ENCODE measurements around the gene TBC1D22A. TPM values are rescaled to one million over a fixed set of nuclear protein-coding genes. Genes with fewer than 3 reads are reported as not detected.

The TBC1D22A gene
- total RNA-seq, 2 experiments from 2014 or later, result 47.2 to 49.1 TPM

DNA sequence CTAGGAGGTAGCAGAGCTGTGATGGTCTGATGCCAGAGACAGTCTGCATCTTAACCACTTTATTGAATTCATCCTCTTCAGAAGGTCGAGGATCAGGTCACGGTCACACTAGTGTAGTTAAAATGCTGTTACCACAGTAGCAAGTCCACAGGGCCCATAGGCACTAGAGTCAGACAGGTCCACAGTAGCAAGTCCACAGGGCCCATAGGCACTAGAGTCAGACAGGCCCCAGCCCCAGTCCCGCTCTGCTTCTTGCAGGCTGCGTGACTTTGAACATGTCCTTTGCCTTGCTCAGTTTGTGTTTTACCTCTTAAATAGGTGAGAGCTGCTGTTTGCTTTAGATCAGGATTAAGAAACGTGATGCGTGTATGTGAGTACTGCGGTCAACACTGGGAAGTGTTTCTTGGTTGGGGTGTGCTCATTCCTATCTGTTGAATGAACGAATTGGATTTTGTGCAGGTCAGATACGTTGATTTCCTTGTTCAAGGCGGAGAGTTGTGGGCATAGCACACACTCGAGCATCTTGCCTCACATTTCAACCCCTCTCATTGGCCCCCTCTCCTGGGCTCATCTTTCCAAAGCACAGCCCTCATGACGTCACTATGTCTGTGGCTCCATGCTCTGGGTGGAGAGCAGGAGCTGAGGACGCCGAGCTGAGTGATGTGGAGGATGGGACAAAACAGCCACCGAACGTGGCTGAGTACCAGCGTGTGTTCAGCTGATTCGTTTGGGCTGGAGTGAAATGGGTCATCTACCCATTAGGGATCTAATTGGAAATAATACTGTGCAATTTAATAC lies 191.7 kb downstream of the TBC1D22A start:
- POLR2A ChIA-PET, result no interaction called here
- no peak for DNase-seq
- H3K27me3 Mint-ChIP-seq, result no peaks in the 10 kb centered on the region
- no peak for ATAC-seq (ENCODE audit: low read depth)
- H3K27ac Mint-ChIP-seq, result no peak overlapping the region
- H3K4me3 Mint-ChIP-seq, result no peak overlapping the region
- H3K4me1 Mint-ChIP-seq, result peaks cover 2% of the 10 kb centered on the region
- peaks cover 7% of the 10 kb centered on the region for H3K36me3 Mint-ChIP-seq
- no peaks in the 10 kb centered on the region for H3K9me3 Mint-ChIP-seq

DNA sequence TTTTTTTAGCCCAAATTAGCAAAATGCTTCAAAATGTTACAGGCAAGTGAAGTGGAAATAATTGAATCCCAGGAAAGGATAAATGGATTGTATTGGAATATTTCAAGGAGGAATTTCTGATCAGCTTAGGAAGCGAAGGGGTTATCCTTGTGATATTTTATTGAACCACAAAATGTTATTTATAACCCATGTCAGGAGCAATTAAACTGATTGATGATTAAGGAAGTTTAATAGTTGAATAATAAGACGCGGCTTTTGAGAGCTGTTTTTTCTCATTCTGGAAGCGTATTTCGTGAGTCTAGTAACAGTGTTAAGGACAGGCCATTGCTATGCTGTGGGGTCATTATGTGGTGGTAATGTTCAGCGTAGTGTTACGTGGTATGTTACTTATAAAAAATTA lies 192.3 kb downstream of the TBC1D22A start:
- POLR2A ChIA-PET, result no interaction called here
- H3K27me3 Mint-ChIP-seq, result no peaks in the 10 kb centered on the region
- DNase-seq (no peak), ATAC-seq (ENCODE audit: low read depth) (no peak)
- H3K4me1 Mint-ChIP-seq, result peaks cover 2% of the 10 kb centered on the region
- H3K4me3 Mint-ChIP-seq, result no peak overlapping the region
- no peaks in the 10 kb centered on the region for H3K9me3 Mint-ChIP-seq
- H3K36me3 Mint-ChIP-seq, result peaks cover 4% of the 10 kb centered on the region
- no peak overlapping the region for H3K27ac Mint-ChIP-seq

DNA sequence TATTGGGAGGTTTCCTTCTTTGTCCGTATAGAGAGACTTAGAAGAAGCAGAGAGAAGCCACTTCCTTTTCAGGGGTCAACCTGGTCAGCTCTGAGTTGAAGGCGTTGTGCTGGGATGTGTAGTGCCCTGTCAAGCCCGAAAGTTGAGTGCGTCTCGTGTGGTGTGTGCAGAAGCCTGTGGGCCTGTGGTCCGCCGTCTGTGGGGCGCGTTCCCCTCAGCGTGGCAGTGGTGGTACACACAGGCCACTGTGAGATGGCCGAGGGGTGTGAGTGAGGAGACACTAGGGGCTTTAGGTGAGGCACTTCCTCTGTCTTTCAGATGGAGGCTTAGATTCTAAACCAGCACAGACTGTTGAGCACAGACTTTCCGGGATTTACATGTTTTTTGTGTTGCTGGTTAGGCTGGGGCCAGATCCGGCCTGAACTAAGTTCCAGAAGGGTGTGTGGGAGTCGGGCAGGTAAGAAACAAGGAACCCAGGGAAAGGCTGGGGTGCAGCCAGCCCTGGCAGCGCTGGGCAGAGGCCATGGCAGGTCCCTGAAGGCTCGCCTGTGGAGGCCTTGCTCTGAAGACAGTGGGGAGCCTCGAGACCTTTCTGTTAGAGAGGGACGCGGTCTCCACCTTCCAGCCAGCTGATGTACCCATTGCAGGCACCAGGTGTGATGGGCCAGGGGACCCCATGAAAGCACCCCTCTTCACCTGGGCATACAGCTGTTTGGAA lies 194.2 kb downstream of the TBC1D22A start:
- H3K27ac Mint-ChIP-seq, result peak overlapping the region; percentile 2
- H3K36me3 Mint-ChIP-seq, result peaks cover 4% of the 10 kb centered on the region
- DNase-seq, result no peak

DNA sequence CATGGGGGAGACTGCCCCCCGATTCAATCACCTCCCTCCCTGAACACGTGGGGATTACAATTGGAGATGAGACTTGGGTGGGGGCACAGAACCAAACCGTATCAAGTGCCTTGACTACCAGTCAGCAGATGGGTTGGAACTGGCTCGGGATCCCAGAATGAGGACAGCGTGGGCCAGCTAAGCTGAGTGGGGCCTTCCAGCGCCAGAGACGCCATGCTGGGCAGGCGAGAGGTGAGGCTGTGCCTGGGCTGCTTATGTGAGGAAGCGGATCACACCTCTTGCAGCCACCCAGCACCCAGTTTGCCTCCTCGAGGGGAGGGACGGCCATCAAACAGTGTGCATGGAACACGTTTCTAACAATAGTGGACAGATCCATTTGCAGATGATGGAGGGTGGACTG lies 195.1 kb downstream of the TBC1D22A start:
- POLR2A ChIA-PET, result no interaction called here
- DNase-seq (no peak), ATAC-seq (ENCODE audit: low read depth) (no peak)
- H3K4me1 Mint-ChIP-seq, result peaks cover 7% of the 10 kb centered on the region
- H3K36me3 Mint-ChIP-seq, result peaks cover 2% of the 10 kb centered on the region
- H3K9me3 Mint-ChIP-seq, result no peaks in the 10 kb centered on the region
- no peak overlapping the region for H3K4me3 Mint-ChIP-seq
- H3K27ac Mint-ChIP-seq, result no peak overlapping the region
- H3K27me3 Mint-ChIP-seq, result no peaks in the 10 kb centered on the region

More for the DNA sequence above, 194.2 kb downstream of the TBC1D22A start:
- no peaks in the 10 kb centered on the region for H3K9me3 Mint-ChIP-seq
- H3K4me3 Mint-ChIP-seq, result no peak overlapping the region
- ATAC-seq (ENCODE audit: low read depth), result no peak
- H3K27me3 Mint-ChIP-seq, result no peaks in the 10 kb centered on the region
- POLR2A ChIA-PET, result no interaction called here
- H3K4me1 Mint-ChIP-seq, result peaks cover 5% of the 10 kb centered on the region

DNA sequence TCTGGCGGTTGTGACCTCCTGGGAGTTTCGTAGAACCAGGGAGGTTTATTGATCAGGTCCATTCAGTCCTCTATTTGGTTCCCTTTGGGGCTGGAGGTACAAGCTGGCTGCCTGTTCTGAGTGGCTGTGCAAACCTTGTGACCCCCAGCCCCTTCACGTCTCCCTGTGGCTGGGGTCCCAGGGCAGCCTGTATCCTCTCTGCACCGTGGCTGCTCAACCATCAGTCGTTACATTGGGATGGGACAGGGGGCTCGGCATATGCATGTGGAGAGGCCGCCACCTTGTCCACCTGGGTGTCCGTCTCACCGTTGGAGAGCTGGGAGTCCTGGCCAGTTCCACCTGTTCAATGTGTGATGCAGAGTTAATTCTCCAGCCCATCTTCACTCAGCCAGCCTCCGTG lies 195.7 kb downstream of the TBC1D22A start:
- H3K27me3 Mint-ChIP-seq, result no peaks in the 10 kb centered on the region
- H3K27ac Mint-ChIP-seq, result no peak overlapping the region
- ATAC-seq (ENCODE audit: low read depth) (no peak), DNase-seq (no peak)
- H3K4me3 Mint-ChIP-seq, result no peak overlapping the region
- no peaks in the 10 kb centered on the region for H3K9me3 Mint-ChIP-seq
- H3K4me1 Mint-ChIP-seq, result peaks cover 7% of the 10 kb centered on the region
- POLR2A ChIA-PET, result no interaction called here
- peaks cover 2% of the 10 kb centered on the region for H3K36me3 Mint-ChIP-seq

DNA sequence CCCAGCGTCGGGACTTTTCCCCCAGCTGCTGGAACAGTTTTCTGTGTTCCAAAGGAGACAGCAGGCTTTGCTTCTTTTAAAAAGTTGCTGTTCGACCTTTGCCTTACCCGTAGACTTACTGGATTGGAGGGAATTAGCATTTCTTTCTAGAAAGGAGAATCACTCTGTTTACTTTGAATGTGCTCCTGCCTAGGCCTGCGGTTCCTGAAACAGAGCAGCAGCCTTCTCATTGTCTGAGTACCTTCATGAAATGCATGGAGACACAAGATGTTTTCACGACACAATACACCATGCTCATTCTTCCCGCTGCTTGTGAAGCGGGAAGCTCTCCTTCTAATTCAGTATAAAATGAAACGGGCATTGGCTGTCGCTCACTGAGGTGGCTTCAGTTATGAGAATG lies 196.2 kb downstream of the TBC1D22A start:
- no peaks in the 10 kb centered on the region for H3K9me3 Mint-ChIP-seq
- H3K36me3 Mint-ChIP-seq, result peaks cover 2% of the 10 kb centered on the region
- ATAC-seq (ENCODE audit: low read depth) (no peak), DNase-seq (no peak)
- no peak overlapping the region for H3K27ac Mint-ChIP-seq
- H3K27me3 Mint-ChIP-seq, result no peaks in the 10 kb centered on the region
- H3K4me1 Mint-ChIP-seq, result peaks cover 7% of the 10 kb centered on the region
- POLR2A ChIA-PET, result no interaction called here
- H3K4me3 Mint-ChIP-seq, result no peak overlapping the region

DNA sequence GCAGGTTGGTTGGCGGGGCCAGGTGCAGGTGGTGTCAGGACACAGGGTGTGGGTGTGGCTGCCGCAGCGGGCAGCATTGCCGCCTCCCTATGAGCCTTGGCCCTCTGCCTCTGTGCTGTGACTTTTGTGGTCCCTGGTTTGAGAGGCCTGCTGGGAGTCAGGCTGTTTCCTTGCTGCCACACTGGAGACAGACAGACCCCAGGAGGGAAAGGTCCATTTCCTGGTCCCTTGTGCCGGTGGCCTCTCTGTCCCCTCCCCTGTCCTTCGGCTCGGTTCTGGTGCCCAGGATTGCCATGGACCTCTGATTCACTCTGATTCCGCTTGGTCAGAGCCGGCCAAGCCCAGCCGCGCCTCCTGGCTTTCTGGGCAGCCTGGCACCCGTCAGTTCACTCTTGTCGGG lies 196.9 kb downstream of the TBC1D22A start:
- Mint-ChIP-seq H3K27ac (no peak overlapping the region), H3K9me3 (no peaks in the 10 kb centered on the region), H3K27me3 (no peaks in the 10 kb centered on the region), H3K4me1 (peaks cover 7% of the 10 kb centered on the region), H3K36me3 (peaks cover 2% of the 10 kb centered on the region), H3K4me3 (no peak overlapping the region)
- DNase-seq (no peak), ATAC-seq (ENCODE audit: low read depth) (no peak)
- POLR2A ChIA-PET, result no interaction called here

DNA sequence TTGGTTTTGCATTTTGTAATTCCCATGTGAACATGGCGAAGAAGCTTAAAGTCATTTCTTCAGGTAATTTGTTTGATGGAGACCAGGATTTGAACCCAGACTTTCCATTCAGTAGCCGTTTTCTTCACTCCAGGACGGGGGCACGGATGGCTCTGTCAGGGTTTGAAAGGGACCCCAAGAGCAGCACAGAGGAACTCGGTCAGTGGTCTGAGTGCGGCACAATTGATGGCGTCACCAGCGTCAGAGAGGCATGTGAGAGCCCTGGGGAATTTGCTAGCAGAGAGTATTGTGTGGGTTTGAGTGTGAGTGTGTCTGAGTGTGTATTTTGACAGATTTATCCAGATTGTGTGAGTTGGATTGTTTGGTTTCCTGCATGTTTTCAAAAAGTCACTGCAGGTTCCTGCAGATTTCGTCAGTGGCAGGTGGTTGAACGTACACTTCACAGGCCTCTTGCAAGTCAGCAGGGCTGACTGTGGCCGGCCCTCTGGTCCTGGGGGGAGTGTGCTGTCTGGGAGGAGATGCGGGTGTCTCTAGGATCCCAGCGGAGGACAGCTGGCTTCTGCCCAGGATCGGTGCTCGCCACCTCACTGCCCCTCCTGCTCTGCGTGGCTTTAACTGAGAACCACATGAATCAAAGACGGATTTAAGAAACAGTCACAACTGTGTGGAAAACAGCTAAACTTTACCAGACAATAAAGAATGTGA lies 199.3 kb downstream of the TBC1D22A start:
- no peak for ATAC-seq (ENCODE audit: low read depth)
- Mint-ChIP-seq H3K27ac (no peak overlapping the region), H3K36me3 (no peaks in the 10 kb centered on the region), H3K4me1 (peaks cover 5% of the 10 kb centered on the region), H3K4me3 (no peak overlapping the region), H3K27me3 (no peaks in the 10 kb centered on the region), H3K9me3 (no peaks in the 10 kb centered on the region)
- no peak for DNase-seq
- POLR2A ChIA-PET, result no interaction called here

DNA sequence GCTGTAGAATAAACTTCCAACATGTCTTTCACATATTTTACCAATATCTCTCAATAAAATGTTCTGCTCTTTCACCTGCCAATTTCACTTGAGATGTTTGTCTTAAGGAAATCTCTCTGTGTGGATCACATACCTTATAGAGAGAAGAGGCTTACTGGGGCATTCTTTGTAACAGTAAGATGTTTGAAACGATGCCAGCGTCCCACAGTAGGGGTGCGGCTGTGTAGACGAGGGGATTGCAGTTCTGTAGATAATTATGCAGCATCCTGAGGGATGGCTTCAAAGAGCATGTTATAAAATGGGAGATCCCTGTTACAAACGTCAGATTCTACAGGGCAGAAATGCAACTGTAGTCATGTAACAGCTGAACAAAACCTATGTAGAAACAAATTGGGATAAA lies 200.0 kb downstream of the TBC1D22A start:
- POLR2A ChIA-PET, result no interaction called here
- H3K27me3 Mint-ChIP-seq, result no peaks in the 10 kb centered on the region
- ATAC-seq (ENCODE audit: low read depth), result no peak
- H3K27ac Mint-ChIP-seq, result no peak overlapping the region
- DNase-seq, result no peak
- no peaks in the 10 kb centered on the region for H3K9me3 Mint-ChIP-seq
- no peak overlapping the region for H3K4me3 Mint-ChIP-seq
- H3K36me3 Mint-ChIP-seq, result no peaks in the 10 kb centered on the region
- H3K4me1 Mint-ChIP-seq, result peaks cover 5% of the 10 kb centered on the region

DNA sequence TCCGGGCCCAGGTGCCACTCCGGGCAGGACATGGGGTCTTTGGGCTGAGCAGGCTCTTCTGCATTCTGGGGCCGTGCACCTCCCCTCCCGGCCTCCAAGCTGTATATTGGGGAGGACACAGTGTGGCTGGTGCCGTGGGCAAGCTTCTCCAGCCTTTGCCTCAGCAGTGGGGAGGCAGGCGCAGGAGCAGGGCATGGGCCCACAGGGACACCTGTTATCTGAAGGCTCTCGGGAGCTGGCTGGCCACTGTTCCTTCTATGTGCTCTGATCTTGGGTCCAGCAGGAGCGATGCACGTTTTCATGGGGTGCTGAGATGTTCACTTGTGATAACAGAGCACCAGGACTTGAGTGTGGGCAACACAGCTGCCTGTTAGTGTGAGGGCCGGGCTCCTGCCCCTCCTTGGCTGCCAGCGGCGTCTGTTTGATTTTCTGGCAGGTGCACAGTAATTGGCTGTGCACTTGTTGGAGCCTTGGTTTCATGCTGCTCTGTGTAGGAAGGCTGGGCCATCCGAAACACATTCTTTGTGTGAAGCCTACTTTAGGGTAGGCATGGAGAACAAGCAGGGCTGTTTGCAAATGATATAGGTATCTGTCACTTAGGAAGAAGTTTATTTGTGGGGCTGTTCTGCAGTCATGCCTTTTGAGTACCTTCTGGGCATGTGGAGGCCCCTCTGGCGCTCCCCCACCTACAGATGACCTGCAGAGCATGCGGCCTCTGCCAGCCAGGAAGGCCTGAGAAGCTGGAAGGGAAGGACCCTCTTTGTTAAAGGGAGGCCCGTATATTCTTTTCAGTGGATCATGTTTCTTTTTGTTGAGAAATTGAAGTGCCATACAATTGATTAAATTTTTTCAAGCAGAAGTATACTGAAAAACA lies 201.5 kb downstream of the TBC1D22A start:
- peaks cover 9% of the 10 kb centered on the region for H3K4me1 Mint-ChIP-seq
- ATAC-seq (ENCODE audit: low read depth), result no peak
- no peak overlapping the region for H3K4me3 Mint-ChIP-seq
- H3K9me3 Mint-ChIP-seq, result no peaks in the 10 kb centered on the region
- DNase-seq, result no peak
- no peak overlapping the region for H3K27ac Mint-ChIP-seq
- no peaks in the 10 kb centered on the region for H3K27me3 Mint-ChIP-seq
- no peaks in the 10 kb centered on the region for H3K36me3 Mint-ChIP-seq
- POLR2A ChIA-PET, result no interaction called here

DNA sequence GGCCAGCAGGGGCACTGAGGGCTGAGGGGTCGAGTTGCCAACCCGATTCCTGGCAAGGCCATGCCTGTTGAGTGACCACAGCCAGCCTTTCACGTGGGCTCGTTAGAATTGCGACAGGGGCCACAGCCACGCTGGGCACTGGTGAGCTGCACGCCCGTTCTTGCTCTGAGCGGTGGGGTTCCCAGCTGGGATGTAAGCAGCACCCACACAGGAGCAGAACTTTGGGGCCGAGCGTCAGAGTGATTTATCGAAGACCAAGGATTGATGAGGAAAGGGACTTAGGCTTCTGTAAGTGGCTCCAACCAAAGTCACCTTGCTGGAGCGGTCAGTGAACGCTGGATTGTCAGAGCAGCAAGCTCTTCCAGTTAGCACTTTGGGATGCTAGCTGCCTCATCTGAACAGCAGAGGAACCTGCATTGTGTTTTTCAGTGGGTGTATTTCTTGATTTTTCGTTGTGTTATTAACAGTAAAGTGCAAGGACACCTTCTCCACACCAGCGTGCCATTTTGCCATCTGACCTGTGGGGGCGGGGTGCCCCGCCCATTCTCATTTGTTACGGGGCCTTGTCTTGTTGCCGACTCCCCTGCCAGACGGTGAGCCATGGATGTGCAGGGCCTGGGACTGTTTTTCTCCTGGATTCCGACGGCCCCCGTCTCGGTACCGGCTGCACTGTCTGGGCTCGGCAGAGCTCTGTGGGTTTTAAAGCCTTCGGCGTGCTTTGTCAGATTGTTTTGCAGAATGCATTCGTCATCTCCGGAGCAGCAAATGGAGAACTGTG lies 202.5 kb downstream of the TBC1D22A start:
- Mint-ChIP-seq H3K36me3 (no peaks in the 10 kb centered on the region), H3K4me1 (peaks cover 17% of the 10 kb centered on the region), H3K27me3 (no peaks in the 10 kb centered on the region), H3K9me3 (no peaks in the 10 kb centered on the region), H3K4me3 (no peak overlapping the region), H3K27ac (no peak overlapping the region)
- POLR2A ChIA-PET, result no interaction called here
- no peak for DNase-seq
- ATAC-seq (ENCODE audit: low read depth), result no peak

DNA sequence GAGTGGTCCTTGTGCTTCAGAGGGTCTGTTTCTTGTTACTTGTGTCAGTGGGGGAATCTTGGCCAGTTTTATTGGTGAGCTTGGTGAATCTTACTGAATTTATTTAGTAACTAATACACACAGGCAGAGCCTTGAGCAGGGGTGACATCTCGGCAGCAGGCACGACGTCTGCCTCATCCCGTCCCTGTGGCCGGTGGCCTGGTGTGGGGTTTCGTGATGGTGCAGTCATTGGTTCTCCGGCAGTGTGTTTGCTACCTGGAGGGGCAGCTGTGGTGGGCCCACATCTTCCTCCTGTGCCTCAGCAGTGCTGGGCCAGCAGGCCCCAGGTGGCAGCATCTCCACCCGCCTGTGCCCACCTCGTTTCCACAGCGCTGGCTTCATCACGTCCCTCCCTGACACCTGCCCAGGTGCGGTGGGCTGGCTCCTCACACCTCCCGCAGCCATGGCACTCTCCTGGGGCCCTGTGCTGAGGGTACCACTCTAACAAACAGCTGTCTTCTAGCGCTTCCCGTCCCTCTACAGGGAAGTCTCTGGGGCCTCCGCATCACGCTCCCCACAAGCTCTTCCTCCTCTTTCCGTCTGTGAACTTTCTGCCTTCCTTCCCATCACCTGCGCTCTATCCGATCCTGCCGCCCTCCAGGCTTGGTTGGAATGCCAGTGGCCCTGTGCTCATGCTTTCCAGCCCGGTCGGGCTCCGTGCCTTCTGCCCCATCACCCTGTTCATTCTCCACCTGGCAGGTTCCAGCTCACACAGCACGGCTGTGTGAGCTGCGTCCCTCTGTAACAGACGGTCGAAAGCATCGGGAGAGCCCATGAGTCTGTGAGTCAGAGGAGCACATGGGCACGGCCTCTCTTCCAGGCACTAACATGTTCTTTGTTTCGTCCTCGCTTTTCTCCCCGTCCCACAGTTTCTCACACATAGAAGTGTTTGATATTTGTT lies 203.4 kb downstream of the TBC1D22A start:
- Mint-ChIP-seq H3K27ac (no peak overlapping the region), H3K9me3 (no peaks in the 10 kb centered on the region), H3K4me1 (peaks cover 20% of the 10 kb centered on the region), H3K4me3 (no peak overlapping the region), H3K27me3 (no peaks in the 10 kb centered on the region), H3K36me3 (no peaks in the 10 kb centered on the region)
- DNase-seq (no peak), ATAC-seq (ENCODE audit: low read depth) (no peak)
- POLR2A ChIA-PET, result no interaction called here
